ENCODE measurements around the gene TAMALIN.

TAMALIN gene

DNA sequence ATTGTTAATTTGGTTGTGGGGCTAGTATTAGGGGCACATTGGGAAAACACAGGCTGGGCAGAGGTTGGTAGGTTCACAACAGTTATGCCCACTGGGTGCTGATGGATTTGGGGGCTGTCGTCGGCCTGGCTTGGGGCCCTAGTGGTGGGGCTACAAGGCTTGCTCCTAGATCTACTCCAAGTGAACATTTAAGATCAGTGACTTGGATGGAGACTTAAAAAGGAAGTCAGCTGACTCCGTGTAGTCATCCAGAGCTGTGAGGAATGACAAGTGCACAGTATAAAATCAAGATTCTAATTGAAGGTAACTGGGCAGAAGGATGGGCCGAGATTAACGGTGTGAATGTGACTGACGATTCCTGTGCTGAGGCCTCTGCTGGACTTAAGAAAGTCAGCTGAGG lies 31.7 kb downstream of the TAMALIN start:
- DNase-seq = no peak

GRCh38 chr12:52041035-52041434 lies 34.3 kb downstream of the TAMALIN start:
- no peak for DNase-seq

DNA sequence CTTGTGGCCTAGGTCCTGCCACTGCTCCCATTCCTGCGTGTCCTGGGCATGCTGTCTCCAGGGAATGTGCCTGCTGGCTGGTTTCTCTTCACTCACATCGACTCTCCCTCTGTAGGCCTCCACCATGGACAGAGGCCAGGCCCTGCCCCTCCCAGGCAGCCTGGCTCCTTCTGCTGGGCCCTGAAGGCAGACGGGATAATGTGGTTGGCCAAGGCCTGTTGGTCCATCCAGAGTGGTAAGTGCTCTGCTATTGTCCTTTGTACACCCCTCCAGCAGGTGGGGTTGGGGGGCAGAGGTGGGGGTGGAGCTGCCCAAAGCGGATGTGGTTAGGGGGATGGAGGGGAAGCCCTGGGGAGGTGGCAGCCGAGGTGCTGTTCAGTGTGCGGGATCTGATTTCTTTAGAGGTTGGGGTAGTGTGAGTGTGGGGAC lies 35.0 kb downstream of the TAMALIN start:
- peak; percentile 59 for DNase-seq

GRCh38 chr12:52042706-52043385 lies 36.1 kb downstream of the TAMALIN start:
- no peak for DNase-seq

DNA sequence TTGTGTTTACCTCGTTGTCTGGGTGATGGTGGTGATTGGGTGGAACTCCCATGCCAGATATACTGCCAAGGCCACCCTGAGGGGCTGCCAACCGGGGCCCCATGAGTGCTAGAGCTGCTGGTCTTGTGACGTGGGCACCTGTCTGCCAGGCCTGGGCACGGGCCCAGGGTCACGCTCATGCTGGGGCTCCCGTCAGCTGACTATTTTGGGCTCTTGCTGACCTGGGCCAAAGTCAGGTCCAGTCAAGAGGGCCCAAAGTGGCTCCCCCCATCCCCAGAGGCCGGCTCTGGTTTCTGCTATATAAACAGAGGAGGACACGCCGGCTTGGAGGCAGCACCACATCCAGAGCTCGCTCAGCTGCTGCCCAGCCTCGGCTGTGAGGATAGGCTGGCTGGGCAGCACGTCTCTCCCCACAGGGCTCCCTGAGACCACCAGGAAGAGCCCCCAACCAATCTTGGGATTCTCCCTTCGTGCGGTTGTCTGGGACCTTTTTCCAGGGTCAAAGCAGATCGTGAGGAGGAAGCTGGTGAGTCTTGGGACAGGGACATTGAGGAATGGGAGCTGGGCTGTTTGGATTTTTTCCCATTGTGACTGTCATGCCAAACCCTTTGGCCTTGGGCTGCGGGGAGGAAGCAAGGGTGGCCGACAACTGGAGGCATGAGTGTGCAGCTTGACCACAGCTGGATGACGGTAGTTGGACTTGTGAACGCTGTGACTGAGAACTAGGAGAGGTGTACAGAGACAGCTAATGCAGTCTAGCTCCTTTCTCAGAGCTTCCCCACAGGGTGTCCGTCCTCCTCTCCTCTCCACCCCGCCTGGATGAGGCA lies 36.9 kb downstream of the TAMALIN start:
- no peak for DNase-seq

DNA sequence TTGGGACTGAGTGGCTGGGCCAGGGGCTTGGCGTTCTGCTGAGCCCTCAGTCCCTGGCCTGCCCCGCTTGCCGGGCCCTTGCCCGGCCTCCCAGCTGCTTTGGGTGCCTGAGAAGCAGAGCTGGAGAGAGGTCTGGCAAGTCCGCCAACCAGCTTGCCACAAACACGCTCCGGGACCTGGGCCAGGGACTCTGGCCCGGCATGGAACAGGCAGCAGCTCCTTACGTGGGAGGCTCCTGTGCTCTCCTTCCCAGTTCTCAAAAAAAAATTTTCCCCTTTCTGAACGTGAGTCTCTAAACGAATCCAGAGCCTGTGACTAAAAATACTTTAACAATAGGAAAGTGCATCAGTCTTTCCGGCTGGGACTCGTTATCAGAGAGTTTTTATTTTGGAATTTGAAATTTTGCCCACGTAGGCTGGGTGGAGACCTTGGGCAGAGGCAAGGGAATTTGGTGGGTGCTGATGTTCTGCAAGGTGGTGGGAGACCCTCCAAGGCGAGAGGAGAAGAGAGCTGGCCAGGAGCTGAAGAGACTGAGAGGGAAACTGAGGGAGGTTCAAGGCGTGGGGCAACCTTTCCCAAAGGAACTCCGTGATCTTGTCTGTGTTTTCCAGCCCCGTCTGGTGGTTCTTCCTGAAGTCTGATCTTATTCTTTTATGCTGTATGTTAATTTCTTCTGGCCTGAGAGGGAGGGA lies 37.7 kb downstream of the TAMALIN start:
- no peak for DNase-seq

DNA sequence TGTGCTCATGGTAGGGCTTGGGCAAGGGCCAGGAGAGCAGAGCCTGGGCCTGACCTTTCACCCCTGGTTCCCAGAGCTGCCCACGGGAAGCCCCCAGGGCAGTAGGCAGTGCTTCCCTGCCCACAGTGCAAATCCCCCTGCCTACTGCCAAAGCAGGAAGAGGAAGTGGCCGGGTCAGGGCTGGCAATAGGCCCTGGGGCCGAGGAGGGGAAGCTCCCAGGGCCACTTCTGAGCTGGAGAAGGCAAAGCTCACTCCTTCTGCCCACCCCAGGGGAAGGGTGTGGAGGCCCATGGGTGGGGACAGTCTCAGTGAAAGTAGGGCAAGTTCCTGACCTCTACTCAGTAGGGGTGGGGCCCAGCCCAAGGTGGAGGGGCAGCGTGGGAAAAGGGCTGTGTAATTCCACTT lies 39.1 kb downstream of the TAMALIN start:
- no peak for DNase-seq

- DNase-seq = no peak
Measured at GRCh38 chr12:52046859-52047258, 40.1 kb downstream of the TAMALIN start.

- DNase-seq = no peak
Measured at GRCh38 chr12:52049286-52049685, 42.5 kb downstream of the TAMALIN start.

DNA sequence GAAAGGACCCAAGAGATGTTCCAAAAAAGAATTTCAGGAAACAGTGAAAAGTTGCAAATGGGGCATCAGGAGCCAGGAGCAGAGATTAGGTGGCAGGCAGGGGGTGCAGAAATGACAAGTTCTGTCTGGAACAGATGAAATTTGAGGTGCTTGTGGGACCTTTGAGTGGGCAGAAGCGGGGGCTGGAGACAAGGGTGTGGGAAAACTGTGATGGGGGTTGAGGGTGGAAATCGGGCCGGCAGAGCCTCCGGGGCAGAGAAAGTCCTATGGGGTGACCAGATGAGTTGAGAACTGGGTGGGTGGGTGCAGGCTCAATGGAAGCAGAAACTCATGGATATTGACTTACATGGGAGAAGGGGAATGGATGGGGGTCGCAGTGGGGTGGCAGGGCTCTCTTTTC lies 42.9 kb downstream of the TAMALIN start:
- DNase-seq = no peak

DNA sequence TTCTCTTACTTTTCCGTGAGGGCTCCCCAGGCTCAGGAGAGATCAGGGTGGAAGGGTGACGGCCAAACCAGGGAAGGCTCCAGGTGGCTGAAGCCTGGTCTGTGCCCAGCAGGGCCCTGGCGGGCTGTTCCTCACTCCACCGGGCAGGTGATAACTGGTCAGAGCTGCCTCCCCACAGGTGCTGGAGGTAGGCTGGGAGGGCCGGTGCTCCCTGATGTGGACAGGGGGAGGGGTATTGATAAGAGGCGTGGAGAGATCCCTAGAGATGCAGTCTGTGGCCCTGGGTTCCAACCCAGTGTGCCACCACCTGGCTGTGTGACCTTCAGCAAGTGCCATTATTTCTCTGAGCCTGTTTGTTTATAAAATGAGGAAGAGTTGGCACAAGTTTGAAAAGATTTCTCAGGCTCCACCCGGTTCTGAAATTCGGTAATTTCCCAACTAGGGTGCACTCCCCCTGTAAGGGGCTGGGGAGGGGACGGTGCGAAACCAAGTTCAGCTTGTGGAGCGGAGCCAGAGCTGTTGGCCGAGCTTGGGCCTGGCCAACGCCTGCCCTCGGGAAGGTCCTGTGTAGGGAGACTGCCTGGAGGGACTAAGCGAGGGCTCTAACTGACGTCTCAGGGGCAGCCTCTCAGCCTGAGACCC lies 43.5 kb downstream of the TAMALIN start:
- DNase-seq = no peak

- peak; percentile 100 for DNase-seq
Measured at GRCh38 chr12:52050758-52051541, 44.2 kb downstream of the TAMALIN start, which contains the start of gene NR4A1. Gene NR4A1 (plus strand): TSS chr12:52051442. CDS start chr12:52054329, 2,887 bp downstream.

DNA sequence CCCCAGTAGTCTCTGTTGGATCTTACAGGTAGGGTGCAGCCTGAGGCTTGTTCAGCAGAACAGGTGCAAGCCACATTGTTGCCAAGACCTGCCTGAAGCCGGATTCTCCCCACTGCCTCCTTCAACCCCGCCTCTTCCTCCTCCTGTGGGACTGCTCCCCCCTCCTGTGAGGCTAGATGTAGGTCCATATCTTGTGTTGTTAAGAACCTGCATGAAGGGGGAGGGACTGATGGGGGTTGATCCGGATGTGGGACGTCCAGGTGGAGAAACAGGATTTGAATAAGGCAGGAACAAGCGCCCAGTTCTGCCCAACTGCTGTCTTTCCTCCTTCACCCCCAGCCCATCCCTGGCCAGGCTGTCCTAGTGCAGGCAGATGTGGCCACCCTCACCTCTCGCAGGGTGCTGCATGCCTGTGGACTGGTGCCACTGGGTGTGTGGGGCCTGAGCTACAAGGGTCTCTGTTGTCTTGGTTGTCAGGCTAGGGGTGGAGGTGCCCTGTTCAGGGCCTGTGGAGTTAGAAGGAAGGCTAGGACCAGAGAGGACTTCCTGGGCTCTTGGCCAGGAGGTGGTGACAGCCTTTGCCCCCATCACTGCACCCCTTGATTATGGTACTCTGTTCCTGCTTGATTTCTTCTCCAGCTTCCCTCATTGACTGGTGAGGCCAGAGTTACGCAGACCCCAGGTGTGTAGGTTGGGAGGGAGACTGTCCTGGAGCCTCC lies 45.9 kb downstream of the TAMALIN start:
- no peak for DNase-seq

GRCh38 chr12:52053536-52054209 lies 46.9 kb downstream of the TAMALIN start:
- no peak for DNase-seq

- no peak for DNase-seq
Measured at GRCh38 chr12:52054231-52054832, 47.6 kb downstream of the TAMALIN start.

DNA sequence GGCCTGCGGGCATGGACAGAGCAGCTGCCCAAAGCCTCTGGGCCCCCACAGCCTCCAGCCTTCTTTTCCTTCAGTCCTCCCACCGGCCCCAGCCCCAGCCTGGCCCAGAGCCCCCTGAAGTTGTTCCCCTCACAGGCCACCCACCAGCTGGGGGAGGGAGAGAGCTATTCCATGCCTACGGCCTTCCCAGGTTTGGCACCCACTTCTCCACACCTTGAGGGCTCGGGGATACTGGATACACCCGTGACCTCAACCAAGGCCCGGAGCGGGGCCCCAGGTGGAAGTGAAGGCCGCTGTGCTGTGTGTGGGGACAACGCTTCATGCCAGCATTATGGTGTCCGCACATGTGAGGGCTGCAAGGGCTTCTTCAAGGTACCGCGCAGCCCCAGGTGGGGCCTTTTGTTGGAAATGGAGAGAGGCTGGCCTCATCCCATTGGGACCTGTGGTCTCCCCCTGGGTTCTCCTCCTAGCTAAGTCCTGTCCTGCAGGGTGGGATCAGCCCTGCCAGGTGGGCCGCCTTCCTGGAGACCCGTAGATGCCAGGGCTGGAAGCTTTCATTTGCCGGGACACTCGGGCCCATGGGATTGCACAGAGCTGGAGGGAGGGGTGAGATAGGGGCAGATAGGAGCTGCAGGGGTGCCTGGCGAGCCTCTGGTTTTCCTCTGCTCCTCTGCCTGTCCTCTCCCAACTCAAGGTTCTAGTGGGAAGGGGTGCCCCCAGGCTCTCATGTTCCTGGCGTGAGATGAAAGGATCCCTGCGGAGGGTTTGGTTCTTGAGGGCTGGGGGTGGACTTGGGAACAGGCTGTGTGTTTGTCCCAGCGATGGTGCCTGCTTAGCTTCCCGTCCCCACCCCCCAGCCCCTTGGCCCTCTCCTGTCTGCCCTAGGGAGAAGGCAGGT lies 48.3 kb downstream of the TAMALIN start:
- no peak for DNase-seq

DNA sequence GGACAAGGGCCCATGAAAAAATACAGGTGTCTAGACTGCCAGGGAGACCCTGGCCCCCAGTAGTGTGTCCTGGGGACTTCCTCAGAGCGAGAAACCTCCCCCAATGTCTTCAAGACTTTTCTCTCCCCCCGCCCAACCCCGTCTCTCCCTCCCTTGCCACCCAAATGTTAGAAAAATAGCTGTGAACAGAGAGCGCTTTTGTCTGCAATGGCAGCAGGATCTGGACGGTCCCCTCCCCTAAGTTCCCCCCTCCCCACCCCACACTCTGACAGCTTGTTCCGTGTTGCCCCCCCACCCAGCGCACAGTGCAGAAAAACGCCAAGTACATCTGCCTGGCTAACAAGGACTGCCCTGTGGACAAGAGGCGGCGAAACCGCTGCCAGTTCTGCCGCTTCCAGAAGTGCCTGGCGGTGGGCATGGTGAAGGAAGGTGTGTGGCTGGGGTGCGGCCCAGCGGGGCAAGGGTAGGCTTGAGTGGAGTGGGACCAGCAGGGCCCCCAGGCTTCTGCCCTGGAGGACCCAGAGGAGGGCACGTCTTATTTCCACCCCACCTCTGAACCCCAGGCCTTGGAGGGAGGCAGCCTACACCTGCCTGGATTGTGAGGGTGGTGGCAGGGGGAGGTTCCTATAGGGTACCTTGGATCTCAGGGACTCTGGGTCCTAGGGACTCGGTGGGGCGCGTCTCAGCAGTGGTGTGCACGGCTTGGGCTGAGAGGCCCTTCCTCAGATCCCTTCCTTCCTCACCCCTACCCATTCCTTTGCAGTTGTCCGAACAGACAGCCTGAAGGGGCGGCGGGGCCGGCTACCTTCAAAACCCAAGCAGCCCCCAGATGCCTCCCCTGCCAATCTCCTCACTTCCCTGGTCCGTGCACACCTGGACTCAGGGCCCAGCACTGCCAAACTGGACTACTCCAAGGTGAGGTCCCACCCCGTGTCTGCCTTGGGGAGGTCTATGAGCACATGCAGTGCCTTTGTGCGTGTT lies 49.3 kb downstream of the TAMALIN start:
- no peak for DNase-seq
